ENCODE data around the gene GP1BA.
A peak's percentile ranks its signal among the peaks of the same experiment; 100 is the strongest.

GP1BA gene

GRCh38 chr17:4892499-4893221, 39.4 kb upstream of the GP1BA start:
- Histone ChIP-seq H3K36me3 (ENCODE audit: control insufficient read depth, insufficient read depth, low read length) (peaks cover 8% of the 10 kb centered on the region), H3K4me3 (ENCODE audit: low read length) (no peak overlapping the region), H2BK120ac (ENCODE audit: low read depth, low read length) (no peak overlapping the region), H3K4me2 (ENCODE audit: low read length) (no peak overlapping the region), H3K23ac (ENCODE audit: low read length) (no peak overlapping the region), H3K79me2 (ENCODE audit: control insufficient read depth, insufficient read depth, low read length) (no peaks in the 10 kb centered on the region), H3K4ac (ENCODE audit: low read depth, low read length) (no peak overlapping the region), H3K9ac (ENCODE audit: low read length) (no peak overlapping the region), H2BK5ac (ENCODE audit: low read length) (no peak overlapping the region), H2AK5ac (ENCODE audit: low read length) (no peak overlapping the region), H2BK15ac (replicated peaks; ENCODE audit: low read depth) (no peak overlapping the region), H3K79me1 (ENCODE audit: low read length) (no peaks in the 10 kb centered on the region), H3K27me3 (ENCODE audit: insufficient read depth, low read length, poor library complexity) (no peaks in the 10 kb centered on the region), H3K4me1 (ENCODE audit: control insufficient read depth, low read depth, low read length) (no peaks in the 10 kb centered on the region), H3K56ac (ENCODE audit: low read length) (no peak overlapping the region), H4K5ac (ENCODE audit: low read length) (no peak overlapping the region), H3K18ac (ENCODE audit: low read length) (no peak overlapping the region), H4K8ac (ENCODE audit: low read depth, low read length) (no peak overlapping the region), H3K27ac (ENCODE audit: low read depth, low read length) (no peak overlapping the region)
- no CpG with 5 or more reads among the region's 23 CpGs for WGBS (ENCODE audit: extremely low coverage, insufficient coverage, low lambda C conversion rate)
- no peak for DNase-seq

GRCh38 chr17:4893272-4893671, 38.8 kb upstream of the GP1BA start:
- Histone ChIP-seq H2AK5ac (ENCODE audit: low read length) (no peak overlapping the region), H3K79me1 (ENCODE audit: low read length) (no peaks in the 10 kb centered on the region), H3K27me3 (ENCODE audit: insufficient read depth, low read length, poor library complexity) (no peaks in the 10 kb centered on the region), H3K23ac (ENCODE audit: low read length) (no peak overlapping the region), H2BK120ac (ENCODE audit: low read depth, low read length) (no peak overlapping the region), H3K9ac (ENCODE audit: low read length) (no peak overlapping the region), H2BK5ac (ENCODE audit: low read length) (no peak overlapping the region), H3K18ac (ENCODE audit: low read length) (no peak overlapping the region), H3K56ac (ENCODE audit: low read length) (no peak overlapping the region), H3K4me1 (ENCODE audit: control insufficient read depth, low read depth, low read length) (no peaks in the 10 kb centered on the region), H3K79me2 (ENCODE audit: control insufficient read depth, insufficient read depth, low read length) (no peaks in the 10 kb centered on the region), H4K8ac (ENCODE audit: low read depth, low read length) (no peak overlapping the region), H4K5ac (ENCODE audit: low read length) (no peak overlapping the region), H3K27ac (ENCODE audit: low read depth, low read length) (no peak overlapping the region), H2BK15ac (replicated peaks; ENCODE audit: low read depth) (no peak overlapping the region), H3K36me3 (ENCODE audit: control insufficient read depth, insufficient read depth, low read length) (peaks cover 8% of the 10 kb centered on the region), H3K4me2 (ENCODE audit: low read length) (no peak overlapping the region), H3K4ac (ENCODE audit: low read depth, low read length) (no peak overlapping the region), H3K4me3 (ENCODE audit: low read length) (no peak overlapping the region)
- WGBS (ENCODE audit: extremely low coverage, insufficient coverage, low lambda C conversion rate), result no CpG with 5 or more reads among the region's 18 CpGs
- DNase-seq, result no peak

- H3K23ac ChIP-seq (ENCODE audit: low read length), result no peak overlapping the region
- no peak overlapping the region for H2BK5ac ChIP-seq (ENCODE audit: low read length)
- H2AK5ac ChIP-seq (ENCODE audit: low read length), result no peak overlapping the region
- H3K36me3 ChIP-seq (ENCODE audit: control insufficient read depth, insufficient read depth, low read length), result peaks cover 8% of the 10 kb centered on the region
- H4K8ac ChIP-seq (ENCODE audit: low read depth, low read length), result no peak overlapping the region
- no peaks in the 10 kb centered on the region for H3K79me2 ChIP-seq (ENCODE audit: control insufficient read depth, insufficient read depth, low read length)
- H3K4me1 ChIP-seq (ENCODE audit: control insufficient read depth, low read depth, low read length), result no peaks in the 10 kb centered on the region
- H2BK15ac ChIP-seq (replicated peaks; ENCODE audit: low read depth), result no peak overlapping the region
- no peak overlapping the region for H4K5ac ChIP-seq (ENCODE audit: low read length)
- no peak overlapping the region for H3K18ac ChIP-seq (ENCODE audit: low read length)
- no peaks in the 10 kb centered on the region for H3K27me3 ChIP-seq (ENCODE audit: insufficient read depth, low read length, poor library complexity)
- no peak overlapping the region for H3K9ac ChIP-seq (ENCODE audit: low read length)
- WGBS (ENCODE audit: extremely low coverage, insufficient coverage, low lambda C conversion rate), result no CpG with 5 or more reads among the region's 31 CpGs
- no peak overlapping the region for H3K27ac ChIP-seq (ENCODE audit: low read depth, low read length)
- no peak overlapping the region for H3K4ac ChIP-seq (ENCODE audit: low read depth, low read length)
- H3K4me2 ChIP-seq (ENCODE audit: low read length), result no peak overlapping the region
- H3K56ac ChIP-seq (ENCODE audit: low read length), result no peak overlapping the region
- H3K79me1 ChIP-seq (ENCODE audit: low read length), result no peaks in the 10 kb centered on the region
- no peak for DNase-seq
- no peak overlapping the region for H3K4me3 ChIP-seq (ENCODE audit: low read length)
- no peak overlapping the region for H2BK120ac ChIP-seq (ENCODE audit: low read depth, low read length)
Measured at GRCh38 chr17:4893721-4894560, 38.1 kb upstream of the GP1BA start.

GRCh38 chr17:4895121-4895520, 37.0 kb upstream of the GP1BA start:
- WGBS (ENCODE audit: extremely low coverage, insufficient coverage, low lambda C conversion rate), result no CpG with 5 or more reads among the region's 13 CpGs
- no peak overlapping the region for H3K9ac ChIP-seq (ENCODE audit: low read length)
- no peaks in the 10 kb centered on the region for H3K4me1 ChIP-seq (ENCODE audit: control insufficient read depth, low read depth, low read length)
- H3K4ac ChIP-seq (ENCODE audit: low read depth, low read length), result no peak overlapping the region
- H3K27me3 ChIP-seq (ENCODE audit: insufficient read depth, low read length, poor library complexity), result no peaks in the 10 kb centered on the region
- H2BK5ac ChIP-seq (ENCODE audit: low read length), result no peak overlapping the region
- no peak for DNase-seq
- H2BK120ac ChIP-seq (ENCODE audit: low read depth, low read length), result no peak overlapping the region
- H2AK5ac ChIP-seq (ENCODE audit: low read length), result no peak overlapping the region
- no peak overlapping the region for H3K4me3 ChIP-seq (ENCODE audit: low read length)
- no peak overlapping the region for H3K4me2 ChIP-seq (ENCODE audit: low read length)
- H2BK15ac ChIP-seq (replicated peaks; ENCODE audit: low read depth), result no peak overlapping the region
- H3K23ac ChIP-seq (ENCODE audit: low read length), result no peak overlapping the region
- H4K8ac ChIP-seq (ENCODE audit: low read depth, low read length), result no peak overlapping the region
- H3K18ac ChIP-seq (ENCODE audit: low read length), result no peak overlapping the region
- H3K56ac ChIP-seq (ENCODE audit: low read length), result no peak overlapping the region
- H3K79me2 ChIP-seq (ENCODE audit: control insufficient read depth, insufficient read depth, low read length), result no peaks in the 10 kb centered on the region
- no peaks in the 10 kb centered on the region for H3K79me1 ChIP-seq (ENCODE audit: low read length)
- H3K27ac ChIP-seq (ENCODE audit: low read depth, low read length), result no peak overlapping the region
- peaks cover 8% of the 10 kb centered on the region for H3K36me3 ChIP-seq (ENCODE audit: control insufficient read depth, insufficient read depth, low read length)
- H4K5ac ChIP-seq (ENCODE audit: low read length), result no peak overlapping the region

GRCh38 chr17:4895657-4896331, 36.3 kb upstream of the GP1BA start:
- no peak overlapping the region for H4K8ac ChIP-seq (ENCODE audit: low read depth, low read length)
- H3K27me3 ChIP-seq (ENCODE audit: insufficient read depth, low read length, poor library complexity), result no peaks in the 10 kb centered on the region
- H3K4me3 ChIP-seq (ENCODE audit: low read length), result no peak overlapping the region
- no peak overlapping the region for H3K27ac ChIP-seq (ENCODE audit: low read depth, low read length)
- H3K56ac ChIP-seq (ENCODE audit: low read length), result no peak overlapping the region
- H3K4ac ChIP-seq (ENCODE audit: low read depth, low read length), result no peak overlapping the region
- no peak overlapping the region for H2BK5ac ChIP-seq (ENCODE audit: low read length)
- H2BK15ac ChIP-seq (replicated peaks; ENCODE audit: low read depth), result no peak overlapping the region
- DNase-seq, result peak; percentile 69
- H2BK120ac ChIP-seq (ENCODE audit: low read depth, low read length), result no peak overlapping the region
- H3K79me1 ChIP-seq (ENCODE audit: low read length), result no peaks in the 10 kb centered on the region
- H3K36me3 ChIP-seq (ENCODE audit: control insufficient read depth, insufficient read depth, low read length), result peaks cover 4% of the 10 kb centered on the region
- no peak overlapping the region for H3K4me2 ChIP-seq (ENCODE audit: low read length)
- H3K9ac ChIP-seq (ENCODE audit: low read length), result no peak overlapping the region
- H2AK5ac ChIP-seq (ENCODE audit: low read length), result no peak overlapping the region
- H4K5ac ChIP-seq (ENCODE audit: low read length), result no peak overlapping the region
- no peak overlapping the region for H3K23ac ChIP-seq (ENCODE audit: low read length)
- no peaks in the 10 kb centered on the region for H3K4me1 ChIP-seq (ENCODE audit: control insufficient read depth, low read depth, low read length)
- WGBS (ENCODE audit: extremely low coverage, insufficient coverage, low lambda C conversion rate), result no CpG with 5 or more reads among the region's 27 CpGs
- H3K18ac ChIP-seq (ENCODE audit: low read length), result no peak overlapping the region
- H3K79me2 ChIP-seq (ENCODE audit: control insufficient read depth, insufficient read depth, low read length), result no peaks in the 10 kb centered on the region
